NCI-H774 (cell line): ENCODE results near the gene SV2C.
"Not testable (repeated sequence)": the region's sequence is repeated elsewhere in the genome, so short reads cannot be mapped to it uniquely, and the experiment has no call there.

Experiments
- DNase-seq: peaks from one replicate; lab custom pipeline; 2025; lab: John Stamatoyannopoulos, UW

Gene SV2C

DNA sequence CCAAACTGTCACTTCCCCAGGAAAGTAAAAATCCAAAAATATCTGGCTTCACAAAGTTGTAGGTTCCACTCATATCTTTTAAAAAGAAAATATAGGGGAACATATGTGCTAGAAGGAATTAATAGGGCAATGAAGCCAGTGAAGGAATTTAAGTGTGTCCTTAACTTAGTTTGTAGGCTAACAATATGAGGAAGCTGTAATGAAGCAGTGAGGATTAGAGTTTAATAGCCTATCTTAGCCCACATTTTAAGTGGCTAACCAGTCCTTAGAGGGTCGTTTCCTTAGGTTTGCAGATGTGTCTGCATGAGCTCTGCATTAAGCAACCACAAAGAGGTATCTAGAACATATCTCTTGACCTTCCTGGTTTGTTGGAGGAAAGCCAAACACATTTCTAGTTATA lies 218.7 kb downstream of the SV2C start:
- not testable (repeated sequence) for DNase-seq

GRCh38 chr5:76302661-76303060 lies 219.5 kb downstream of the SV2C start:
- DNase-seq, result not testable (repeated sequence)

GRCh38 chr5:76303921-76304320 lies 220.7 kb downstream of the SV2C start:
- DNase-seq, result peak; percentile 2

GRCh38 chr5:76305269-76305668 lies 222.1 kb downstream of the SV2C start:
- no peak for DNase-seq

DNA sequence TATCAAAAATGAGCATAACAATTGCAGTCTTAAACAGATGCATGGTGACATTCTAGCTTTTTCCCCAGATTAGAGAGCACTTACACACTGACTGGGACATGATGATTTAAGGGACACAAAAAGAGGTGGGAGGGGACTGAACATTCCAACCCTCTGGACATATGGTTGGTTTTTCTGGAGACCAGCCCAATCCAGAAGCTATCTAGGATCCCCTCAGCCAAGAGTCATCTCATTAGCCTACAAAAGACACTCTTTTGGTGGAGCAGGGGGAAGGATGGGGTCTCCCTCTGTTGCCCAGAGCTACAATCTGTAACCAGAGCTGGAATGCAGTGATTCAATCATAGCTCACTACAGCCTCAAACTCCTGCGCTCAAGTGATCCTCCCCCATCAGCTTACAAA lies 222.6 kb downstream of the SV2C start:
- DNase-seq, result no peak

GRCh38 chr5:76310208-76310607 lies 227.0 kb downstream of the SV2C start:
- DNase-seq, result no peak

- DNase-seq, result no peak
Measured at GRCh38 chr5:76312783-76313182, 229.6 kb downstream of the SV2C start.

GRCh38 chr5:76314643-76315042 lies 231.5 kb downstream of the SV2C start:
- no peak for DNase-seq

DNA sequence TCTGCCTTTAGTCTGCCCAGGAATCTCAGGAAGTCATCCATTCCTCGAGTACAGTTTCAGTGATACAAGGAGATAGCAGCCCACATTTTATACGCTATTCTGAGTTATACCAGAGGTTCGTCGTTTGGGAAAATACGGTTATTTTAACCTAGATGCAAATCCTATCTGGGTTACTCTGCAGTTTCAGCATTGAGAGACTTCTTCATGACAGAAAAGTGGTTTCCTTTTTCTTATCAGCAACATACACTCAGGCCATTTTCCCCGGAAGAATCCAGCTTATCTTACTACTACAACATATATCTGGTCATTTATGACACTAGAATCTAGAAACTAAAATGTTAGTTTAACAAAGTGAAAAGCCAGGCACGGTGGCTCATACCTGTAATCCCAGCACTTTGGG lies 236.5 kb downstream of the SV2C start:
- no peak for DNase-seq

DNA sequence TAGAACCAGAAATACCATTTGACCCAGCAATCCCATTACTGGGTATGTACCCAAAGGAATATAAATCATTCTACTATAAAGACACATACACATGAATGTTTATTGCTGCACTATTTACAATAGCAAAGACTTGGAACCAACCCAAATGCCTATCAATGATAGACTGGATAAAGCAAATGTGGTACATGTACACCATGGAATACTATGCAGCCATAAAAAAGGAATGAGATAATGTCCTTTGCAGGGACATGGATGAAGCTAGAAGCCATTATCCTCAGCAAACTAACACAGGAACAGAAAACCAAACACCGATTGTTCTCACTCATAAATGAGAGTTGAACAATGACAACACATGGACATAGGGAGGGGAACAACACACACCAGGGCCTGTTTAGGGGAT lies 240.3 kb downstream of the SV2C start:
- not testable (repeated sequence) for DNase-seq

- DNase-seq, result no peak
Measured at GRCh38 chr5:76325326-76325725, 242.1 kb downstream of the SV2C start.

DNA sequence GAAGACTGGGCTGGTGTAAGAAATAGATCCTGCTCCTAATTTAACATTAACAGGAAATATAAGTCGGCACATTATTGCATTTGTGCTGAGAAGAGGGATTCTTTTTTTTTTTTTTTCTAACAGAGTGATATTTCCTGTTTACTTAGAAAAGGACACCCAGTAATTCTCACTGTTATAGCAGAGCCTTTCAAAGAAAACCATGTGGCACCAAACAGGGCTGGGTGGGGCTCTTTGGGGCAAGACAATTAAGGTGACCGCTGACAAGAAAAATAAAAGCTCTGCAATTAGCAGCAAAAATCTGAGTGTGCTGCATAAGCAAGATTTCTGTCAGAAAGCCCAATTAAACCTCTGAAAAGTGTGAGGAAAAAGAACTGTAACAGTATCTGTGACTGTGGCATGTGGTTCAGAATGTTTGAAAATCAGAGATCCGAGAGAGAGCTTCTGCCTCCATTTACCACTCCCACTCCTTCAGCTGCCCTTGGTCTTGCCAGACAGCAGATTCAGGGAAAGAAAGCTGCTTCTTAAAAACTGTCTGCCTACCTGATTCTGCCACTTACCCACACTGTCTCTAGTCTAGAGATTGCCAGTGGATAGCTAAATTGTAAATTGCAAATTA lies 242.8 kb downstream of the SV2C start:
- DNase-seq, result no peak

GRCh38 chr5:76326577-76327302 lies 243.6 kb downstream of the SV2C start:
- no peak for DNase-seq

DNA sequence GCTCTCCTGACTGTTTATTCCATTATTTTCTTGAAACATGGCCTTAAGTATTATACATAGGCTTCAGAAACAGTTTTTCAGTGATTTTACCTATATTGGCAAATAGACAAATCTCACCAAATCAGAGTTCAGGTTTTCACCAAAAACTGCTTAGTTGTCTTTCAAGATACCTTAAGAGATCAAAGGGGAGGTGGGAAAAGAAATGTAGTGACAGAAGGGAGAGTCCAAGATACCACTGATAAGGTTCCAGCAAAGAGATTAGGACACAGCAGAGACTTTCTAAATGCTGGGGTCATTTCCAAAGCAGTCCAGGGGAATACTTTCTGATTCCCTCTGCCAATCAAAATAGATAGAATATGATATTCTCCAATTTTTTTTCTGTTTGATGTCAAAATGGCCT lies 246.2 kb downstream of the SV2C start:
- DNase-seq, result no peak

- DNase-seq, result no peak
Measured at GRCh38 chr5:76331126-76331525, 247.9 kb downstream of the SV2C start.

- no peak for DNase-seq
Measured at GRCh38 chr5:76332102-76332501, 248.9 kb downstream of the SV2C start.

DNA sequence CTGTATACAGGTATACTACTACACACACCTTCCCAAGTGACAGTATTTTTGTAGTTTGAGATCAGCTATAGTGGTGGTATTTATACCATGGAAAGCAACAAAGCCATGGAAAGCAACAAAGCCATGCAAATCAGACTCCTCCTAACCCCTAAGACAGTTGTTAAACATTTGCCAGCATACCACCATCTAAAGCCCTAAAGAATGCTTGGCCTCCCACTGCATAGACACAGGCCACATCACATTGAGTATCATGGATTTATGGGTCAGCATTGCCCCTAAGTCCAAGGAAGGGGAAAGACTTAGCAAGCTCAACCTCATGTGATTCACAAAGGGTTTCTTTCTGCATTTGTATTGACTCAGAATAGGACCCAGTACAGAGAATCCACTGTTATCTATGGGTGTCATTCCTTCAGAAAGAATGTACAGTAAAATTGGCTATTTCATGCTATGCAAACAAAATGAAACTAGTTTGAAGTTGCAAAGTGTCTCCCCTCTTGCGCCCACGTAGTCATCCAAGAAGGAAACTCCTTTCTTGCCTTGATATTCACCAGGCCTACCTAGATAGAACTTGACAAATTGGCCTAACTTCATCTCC lies 249.5 kb downstream of the SV2C start:
- DNase-seq, result no peak

- no peak for DNase-seq
Measured at GRCh38 chr5:76333571-76333970, 250.4 kb downstream of the SV2C start.

DNA sequence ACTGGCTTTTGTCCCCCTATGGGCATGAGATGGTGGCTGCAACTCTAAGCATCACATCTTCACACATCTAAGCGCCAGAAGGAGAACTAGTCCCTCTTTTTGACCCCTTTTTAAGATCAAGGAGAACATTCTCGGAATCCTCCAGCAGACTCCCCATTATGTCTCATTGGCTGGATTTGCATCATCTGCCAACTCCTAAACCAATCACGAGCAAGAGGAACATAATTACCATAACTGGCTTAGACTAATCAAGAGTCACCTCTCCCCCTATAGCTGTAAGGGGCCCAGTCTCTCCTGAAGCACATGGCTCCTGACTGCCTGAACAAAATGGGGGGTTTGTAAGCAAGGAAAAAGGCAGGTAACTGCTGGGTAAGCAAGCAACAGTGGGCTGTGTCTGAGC lies 251.4 kb downstream of the SV2C start:
- DNase-seq, result no peak

- not testable (repeated sequence) for DNase-seq
Measured at GRCh38 chr5:76335451-76335850, 252.3 kb downstream of the SV2C start.

DNA sequence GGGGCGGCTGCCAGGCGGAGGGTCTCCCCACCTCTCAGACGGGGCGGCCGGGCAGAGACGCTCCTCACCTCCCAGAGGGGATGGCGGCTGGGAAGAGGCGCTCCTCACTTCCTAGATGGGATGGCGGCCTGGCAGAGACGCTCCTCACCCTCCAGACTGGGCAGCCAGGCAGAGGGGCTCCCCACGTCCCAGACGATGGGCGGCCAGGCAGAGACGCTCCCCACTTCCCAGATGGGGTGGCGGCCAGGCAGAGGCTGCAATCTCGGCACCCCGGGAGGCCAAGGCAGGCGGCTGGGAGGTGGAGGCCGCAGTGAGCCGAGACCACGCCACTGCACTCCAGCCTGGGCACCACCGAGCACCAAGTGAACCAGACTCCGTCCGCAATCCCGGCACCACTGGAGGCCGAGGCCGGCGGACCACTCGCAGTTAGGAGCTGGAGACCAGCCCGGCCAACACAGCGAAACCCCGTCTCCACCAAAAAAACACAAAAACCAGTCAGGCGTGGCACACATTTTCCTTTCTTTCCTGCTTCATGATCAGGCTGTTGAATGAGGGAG lies 253.1 kb downstream of the SV2C start:
- DNase-seq, result not testable (repeated sequence)

GRCh38 chr5:76337953-76338451 lies 254.8 kb downstream of the SV2C start:
- no peak for DNase-seq

DNA sequence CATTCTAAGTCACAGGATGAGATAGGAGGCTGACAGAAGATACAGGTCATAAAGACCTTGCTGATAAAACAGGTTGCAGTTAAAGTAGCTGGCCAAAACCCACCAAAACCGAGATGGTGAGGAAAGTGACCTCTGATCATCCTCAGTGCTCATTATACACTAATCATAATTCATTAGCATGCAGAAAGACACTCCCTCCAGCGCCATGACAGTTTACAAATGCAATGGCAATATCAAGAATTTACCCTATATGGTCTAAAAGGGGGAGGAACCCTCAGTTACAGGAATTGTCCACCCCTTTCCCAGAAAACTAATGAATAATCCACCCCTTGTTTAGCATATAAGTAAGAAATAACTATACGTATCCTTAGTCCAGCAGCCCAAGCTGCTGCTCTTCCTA lies 256.7 kb downstream of the SV2C start:
- DNase-seq, result no peak
